GM11168 (cell line): ENCODE data around the gene MSX2.

Experiments used
- in situ Hi-C: fragments of 300-500 bp; cut with MboI; formaldehyde crosslinking; loops from one replicate; pipeline ENCODE4 v1.12.0; 2022; ENCODE audit warnings: low sequenced_read_pairs; ENCODE audit not compliant: unreplicated experiment

The MSX2 gene

DNA sequence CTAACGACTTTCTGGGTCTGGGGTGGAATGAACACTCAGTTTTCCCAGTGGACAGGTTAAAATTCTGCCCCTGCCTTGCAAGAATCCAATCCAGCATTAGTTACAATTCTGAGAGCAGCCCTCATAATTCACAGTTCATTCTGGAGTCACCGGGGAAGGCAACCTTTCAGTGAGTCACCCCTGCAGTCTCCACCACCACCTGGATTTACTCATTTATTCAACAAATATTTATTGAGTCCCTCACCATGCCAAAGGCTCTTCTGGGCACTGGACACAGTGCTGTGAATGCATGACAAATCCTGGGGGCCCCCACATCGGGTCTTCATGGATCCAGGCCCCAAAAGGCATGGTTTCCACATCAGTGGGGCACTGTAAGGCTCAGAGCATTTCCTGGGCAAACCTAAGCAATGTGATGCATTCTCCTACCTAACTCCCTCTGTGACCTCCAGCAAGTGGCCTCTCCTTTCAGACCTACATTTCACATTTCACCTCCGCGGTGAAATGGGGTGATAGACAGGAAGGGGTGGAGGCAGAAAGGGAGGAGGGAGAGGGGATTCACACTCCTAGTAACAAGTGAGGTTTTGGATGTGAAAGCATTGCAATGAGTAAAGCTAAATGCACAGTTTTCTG lies 6.4 kb upstream of the MSX2 start:
- in situ Hi-C loops, result no loop called here

DNA sequence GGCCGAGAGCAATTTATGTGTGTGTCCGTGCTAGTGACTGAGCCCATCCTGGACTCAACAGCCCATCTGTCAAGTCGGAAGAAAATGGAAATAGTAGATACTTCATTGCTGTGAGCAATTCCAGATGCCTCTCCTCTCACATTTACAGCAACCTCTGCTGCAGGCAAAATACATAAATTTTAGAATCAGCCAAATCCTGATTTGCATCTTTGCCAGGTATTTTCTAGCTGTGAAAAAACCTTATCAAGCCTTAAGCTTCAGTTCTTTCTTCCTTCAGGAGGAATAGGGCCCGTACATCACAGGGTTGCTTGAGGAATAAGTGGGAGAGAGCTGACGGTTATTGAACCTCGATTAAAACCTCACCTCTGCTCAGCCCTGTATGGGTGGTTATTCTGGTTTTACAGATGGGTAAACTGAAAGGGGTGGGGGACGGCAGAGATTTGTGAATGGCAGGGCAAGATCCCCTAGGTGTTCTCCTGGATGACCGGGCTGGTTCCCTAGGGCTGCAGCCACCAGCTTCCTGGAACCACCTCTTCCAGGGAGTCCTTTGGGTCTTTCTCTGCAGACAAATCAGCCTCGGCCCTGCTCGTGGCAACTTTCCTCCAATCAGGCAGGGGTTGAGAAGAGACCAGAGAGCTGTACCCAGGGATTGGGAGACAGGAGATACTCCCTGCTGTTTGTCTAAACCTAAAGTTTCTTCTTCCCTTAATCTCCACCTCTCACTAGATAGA lies 5.3 kb upstream of the MSX2 start:
- in situ Hi-C loops, result no loop called here

DNA sequence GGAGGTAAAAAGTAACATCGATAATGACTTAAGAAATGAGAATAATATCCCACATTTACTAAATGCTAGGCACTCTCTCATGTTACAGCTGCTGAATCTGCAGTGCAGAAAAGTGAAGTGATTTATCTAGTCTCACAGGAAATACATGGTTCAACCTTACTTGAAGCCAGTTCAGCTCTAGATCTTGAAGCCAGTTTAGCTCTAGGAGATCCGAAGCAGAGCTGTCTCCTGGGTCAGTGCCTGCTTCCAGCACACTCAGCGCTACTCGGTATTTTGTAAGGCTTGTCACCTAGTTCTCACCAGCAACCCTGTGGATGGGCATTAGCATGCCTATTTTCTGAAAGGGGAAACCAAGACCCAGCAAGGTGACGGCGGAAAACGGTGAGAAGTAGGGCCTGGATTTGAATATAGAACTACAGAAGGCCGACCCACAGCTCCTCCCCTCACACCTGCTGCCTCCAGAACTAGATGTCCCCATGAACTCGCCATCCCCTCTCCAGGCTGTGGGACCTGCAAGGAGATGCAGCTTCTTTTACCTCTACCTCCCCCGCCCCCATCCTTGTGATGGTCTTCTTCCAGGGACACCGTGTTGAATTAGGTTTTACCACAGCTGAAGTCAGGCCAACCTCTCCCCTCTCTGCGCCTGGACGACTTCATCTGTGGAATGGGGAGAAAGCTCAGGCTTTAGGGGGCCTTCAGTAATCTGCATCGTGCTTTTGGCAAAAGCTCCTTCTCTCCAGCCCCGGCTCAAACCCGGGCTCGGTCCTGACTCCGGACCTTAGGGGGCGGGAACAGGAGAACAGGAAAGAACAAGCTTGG lies 4.4 kb upstream of the MSX2 start:
- in situ Hi-C loops, result no loop called here

DNA sequence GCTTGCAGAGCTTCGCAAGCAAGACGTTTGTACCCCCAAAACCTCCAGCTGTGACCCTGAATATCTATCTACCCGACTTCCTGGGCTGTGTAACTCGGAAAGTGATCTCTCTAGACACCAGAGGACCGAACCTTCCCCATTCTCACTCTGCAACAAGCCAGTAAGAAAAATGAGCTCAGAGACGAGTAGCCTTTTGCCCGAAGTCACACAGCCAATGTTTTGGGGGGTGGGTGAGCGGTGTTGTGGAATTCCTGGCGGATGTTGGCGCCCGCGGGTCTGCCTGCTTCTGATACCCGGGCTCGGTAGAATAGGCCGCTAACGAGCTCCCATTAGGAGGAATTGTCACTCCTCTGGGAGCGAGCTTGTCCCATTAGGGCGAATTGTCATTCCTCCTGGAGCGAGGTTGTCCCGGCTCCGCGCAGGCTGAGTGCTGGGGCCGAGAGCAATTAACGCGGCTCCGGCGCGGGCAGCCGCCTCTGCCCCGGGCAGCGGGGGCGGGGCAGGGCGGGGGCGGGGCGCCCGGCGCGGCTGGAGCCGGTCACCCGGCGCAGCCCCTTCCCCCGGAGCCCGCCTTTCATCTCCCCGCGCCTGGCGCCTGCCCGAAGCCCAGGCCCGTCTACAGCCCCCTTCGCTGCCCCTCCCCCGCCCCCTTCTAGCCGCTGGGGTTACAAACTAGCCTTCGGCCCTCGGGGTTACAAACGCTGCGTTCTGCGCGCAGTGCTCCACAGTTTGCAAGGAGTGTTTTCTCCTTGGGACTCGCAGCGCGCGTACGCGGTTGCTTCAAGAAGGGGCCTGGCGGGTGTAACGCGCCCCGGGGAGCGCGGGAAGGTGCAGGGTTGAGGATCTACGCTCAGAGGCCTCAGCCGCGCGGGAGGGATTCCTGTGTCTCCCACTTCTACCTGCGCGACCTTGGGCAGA lies 3.5 kb upstream of the MSX2 start:
- in situ Hi-C loops, result no loop called here

DNA sequence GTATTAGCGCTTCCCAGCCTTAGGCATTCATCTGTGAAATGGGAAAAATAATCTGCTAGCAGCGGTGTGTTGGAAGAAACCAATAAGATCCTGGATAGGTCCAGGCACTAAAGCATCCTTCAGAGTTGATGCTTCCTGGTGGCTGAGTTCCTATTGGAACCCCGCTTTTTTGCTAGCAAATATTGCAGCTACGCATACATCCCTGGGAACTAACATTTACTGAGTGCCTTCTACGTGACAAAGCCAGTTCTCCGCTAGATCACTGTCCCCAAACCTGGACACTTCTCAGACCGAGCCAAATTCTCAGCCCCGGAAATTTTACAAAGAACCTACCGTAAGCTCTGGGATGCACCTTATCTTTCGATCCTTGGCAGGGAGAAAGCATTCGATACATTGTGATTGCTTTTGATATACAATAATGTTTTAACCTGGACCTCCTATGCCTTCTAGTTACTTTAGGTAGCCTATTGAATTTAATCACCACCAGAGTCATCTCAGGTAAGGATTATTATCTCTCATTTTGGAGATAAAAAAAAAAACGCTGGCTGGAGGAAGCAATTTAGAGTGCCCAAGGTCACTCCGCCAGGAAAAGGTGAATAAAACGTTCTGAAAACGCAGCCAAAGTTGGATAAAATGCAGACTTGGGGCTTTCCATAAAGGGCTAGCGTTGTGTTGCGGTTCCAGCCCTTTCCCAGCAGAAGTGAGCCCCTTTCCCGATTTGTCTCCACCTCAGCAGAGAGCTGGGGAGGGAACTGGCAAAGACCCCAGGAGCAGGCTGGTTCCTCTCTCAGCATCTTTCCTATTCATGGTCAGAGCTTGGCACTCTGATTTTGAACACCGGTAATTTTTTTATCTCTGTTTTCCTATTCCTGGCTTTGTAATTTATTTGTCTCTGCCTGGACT lies 2.6 kb upstream of the MSX2 start:
- in situ Hi-C loops, result no loop called here

DNA sequence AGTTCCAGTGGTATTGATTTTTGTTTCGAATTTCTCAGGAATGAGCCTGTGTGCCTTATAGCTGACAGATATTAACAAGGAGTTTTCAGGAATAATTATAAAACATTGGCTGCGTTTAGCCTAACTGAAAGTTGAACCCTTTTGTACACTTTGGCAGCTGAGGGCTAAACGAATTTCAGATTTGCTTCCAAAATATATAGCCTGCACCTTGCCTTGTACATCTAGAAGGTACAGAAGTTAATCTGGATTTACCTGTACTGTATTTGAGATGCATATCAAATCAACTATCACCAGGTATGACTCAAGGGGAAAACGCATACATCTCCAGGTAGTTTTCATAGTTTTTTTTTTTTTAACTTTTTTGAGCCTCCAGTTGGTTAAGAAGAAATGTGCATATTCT lies 1.9 kb upstream of the MSX2 start:
- in situ Hi-C loops, result no loop called here

DNA sequence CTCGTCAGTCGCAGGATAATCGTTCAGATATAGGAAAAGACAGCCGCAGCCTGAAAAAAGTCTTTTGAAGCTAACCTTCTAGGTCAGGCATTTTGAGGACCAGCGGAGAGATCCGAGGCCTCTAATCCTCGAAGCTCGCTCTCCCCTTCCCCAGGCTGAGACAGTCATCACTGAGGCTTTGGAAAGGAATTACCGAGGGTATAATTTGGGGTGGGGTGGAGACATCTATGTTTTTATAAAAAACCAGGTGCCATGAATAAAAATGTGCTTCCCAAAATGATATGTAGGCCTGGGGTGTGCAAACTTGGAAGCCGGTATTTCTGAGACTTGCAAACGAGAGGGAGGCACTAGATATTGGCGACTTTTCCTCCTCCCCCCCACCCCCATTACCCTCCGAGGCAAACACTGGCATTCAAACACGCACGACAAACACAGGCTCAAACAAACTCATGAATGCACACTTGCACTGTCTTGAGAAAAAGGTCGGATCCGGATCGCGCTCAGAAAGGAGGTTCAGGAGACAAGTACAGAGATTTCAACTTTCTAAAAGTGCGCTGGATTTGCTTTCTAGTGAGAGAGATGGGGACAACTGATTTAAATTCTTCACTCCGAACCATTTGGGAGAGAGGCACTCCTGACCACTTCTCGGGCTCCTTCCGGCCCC lies 935 bp upstream of the MSX2 start:
- in situ Hi-C loops, result no loop called here

DNA sequence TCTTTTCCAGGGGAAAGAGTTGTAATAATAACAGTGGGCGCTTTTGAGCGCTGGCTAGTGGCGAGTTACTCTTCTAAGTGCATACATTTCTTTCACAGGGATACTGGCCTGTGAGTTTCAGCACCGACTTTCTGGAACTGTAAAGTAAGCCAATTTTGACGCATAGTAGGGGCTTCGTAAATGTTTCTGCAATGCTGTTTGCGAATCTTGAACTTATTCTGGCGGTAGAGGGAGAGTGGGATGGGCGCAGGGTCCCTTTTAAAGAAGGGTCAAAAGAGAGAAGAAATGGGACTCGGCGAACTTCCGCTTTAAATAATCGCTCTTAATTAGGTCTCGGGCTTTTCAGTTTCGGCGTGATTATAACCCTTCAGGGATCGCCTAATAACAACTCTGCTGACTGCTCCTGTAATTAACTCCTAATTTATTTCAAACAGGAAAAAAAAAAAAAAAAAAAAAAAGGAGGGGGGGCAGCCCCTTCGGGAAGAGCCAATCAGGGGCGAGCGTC lies 351 bp upstream of the MSX2 start:
- in situ Hi-C loops, result no loop called here

DNA sequence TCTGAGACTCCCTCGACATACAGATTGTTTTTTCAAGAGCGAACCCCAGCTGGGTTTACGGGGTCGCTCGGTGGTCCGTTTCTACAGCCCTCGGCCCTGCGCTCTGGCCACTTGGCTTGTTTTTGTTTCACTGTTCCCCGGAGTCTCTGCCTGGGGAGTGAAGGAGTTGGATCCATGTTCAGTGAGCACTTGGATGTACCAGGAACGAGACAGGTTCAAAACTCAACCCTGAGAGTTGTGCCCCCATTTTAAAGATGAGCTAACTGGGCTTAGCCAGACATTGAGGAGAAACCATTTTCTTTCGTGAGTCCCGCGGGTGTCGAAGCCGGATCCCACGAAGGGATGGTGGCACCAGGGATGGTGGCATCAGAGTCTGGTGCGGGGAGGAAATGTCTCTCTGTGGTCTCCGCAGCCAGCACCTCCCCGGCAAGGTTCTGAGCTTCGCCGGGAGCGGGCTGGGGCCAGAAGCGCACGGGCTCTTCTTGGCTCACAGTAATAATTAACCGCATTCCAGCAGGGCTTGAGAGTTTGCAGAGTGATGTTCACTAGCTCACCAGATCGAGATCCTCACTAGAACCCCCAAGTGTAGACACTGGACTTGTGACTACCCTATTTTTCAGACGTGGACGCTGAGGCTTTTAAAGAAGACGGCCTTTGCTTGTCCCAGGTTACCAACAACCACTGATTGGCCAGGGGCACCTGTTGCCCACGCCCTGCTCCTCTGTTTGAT lies 1.0 kb downstream of the MSX2 start:
- in situ Hi-C loops, result no loop called here

DNA sequence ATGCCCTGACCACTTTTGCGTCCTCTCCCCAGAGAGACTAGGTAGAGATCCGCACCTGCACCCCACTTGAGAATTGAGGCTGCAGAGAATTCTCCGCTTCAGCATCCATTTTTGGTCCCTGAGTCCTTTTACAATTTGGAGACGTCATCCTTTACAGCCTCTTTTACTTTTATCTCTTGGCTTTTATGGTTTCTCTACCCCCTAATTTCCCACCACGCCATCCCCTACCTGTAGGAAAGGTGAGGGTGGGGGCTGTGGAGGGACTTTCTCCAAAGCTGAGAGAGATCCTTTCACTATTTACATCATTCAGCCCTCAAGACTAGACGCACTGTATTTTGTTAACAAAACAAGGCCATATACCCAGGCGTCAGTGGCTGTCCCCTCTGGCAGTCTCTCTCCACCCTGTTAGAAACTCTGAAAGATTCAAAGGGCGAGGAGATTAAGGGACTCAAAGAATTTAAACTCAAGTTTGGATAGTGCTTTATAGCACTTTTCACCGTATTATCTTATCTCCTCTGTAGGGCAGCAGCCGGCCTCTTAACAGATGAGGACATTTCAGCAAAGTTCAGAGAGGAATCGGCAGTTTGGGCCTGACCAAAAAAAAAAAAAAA lies 1.7 kb downstream of the MSX2 start:
- in situ Hi-C loops, result no loop called here

DNA sequence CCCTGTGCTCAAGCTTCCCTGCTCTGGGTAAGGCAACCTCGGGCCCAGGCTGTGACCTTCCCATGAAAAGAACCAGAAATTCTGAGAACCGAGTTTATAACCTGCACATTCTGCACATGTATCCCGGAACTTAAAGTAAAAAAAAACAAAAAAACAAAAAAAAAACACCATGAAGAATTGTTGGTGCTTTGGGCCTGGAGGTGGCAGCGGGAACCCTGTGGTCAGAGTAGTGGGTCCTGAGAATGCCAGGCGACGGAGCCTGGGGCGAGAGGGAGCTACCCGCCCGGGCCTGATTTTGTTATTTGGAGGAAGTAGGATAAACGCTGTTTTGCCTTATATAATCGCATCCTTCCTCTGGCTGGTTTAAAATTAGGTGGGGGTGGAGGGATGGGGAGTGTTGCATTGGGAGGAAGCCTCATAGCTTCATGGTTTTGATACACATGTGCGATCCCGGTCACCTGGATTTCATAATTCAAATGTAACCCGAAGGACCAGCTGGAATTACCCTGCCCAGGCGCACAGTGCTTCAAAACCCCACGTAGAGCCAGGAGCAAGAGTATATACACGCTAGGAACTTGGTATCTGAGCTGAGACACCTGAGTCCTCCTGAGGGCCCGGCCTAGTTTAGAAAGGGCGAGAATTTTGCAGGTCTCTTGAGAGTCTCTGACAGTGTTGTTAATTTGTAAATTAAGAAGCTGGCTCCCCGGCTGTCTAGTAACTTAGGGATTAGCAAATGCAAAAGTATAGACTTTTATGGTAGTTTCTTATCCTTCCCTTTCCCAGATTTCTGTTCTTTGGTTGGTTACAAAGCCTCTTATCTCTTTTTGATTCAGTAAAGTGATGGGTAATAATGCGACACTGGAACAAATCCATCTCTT lies 2.8 kb downstream of the MSX2 start:
- in situ Hi-C loops, result no loop called here

DNA sequence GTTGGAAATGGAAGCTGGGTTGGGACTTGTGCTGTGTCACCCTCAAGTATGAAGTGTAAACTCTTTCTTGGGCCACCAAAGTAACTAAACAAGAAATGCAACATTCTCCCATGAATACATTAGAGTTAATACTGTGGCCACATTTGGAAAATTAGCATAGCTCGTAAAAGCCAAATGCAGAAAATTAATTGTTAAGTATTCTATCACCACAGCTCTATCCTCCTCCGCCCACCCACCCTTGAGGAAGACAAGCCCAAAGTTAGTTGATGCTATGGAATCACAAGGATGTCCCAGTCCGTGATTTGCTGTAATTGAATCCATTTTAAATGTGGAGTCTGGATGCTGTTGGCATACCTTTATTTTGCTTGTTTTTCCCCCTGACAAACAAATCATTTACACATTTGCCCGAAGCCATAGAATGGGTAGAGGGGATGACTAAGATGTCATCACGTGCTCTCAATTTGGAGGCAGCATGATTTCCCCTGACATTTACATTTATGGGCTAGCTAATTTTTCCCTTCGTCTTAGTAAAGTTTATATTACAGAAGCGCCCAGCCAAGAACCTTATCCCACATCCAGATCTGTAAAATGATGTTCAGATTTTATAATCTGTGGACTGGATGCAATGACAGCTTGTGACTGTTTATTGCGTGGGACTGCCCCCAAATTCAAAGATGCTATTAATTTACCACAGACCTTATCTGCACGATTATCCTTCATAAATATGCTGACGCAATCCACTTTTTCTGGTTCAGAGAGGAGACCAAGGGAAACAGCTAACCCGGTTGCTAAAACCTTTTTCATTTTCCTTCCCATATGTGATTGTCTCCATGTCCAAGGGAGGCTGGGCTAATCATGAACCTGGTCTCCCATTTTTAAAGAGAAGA lies 3.7 kb downstream of the MSX2 start:
- in situ Hi-C loops, result no loop called here

DNA sequence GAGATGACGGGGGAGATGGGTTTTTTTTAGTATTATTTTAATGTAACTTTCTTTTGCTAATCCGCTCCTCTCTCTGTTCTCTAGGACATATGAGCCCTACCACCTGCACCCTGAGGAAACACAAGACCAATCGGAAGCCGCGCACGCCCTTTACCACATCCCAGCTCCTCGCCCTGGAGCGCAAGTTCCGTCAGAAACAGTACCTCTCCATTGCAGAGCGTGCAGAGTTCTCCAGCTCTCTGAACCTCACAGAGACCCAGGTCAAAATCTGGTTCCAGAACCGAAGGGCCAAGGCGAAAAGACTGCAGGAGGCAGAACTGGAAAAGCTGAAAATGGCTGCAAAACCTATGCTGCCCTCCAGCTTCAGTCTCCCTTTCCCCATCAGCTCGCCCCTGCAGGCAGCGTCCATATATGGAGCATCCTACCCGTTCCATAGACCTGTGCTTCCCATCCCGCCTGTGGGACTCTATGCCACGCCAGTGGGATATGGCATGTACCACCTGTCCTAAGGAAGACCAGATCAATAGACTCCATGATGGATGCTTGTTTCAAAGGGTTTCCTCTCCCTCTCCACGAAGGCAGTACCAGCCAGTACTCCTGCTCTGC lies 4.8 kb downstream of the MSX2 start:
- in situ Hi-C loops, result no loop called here

DNA sequence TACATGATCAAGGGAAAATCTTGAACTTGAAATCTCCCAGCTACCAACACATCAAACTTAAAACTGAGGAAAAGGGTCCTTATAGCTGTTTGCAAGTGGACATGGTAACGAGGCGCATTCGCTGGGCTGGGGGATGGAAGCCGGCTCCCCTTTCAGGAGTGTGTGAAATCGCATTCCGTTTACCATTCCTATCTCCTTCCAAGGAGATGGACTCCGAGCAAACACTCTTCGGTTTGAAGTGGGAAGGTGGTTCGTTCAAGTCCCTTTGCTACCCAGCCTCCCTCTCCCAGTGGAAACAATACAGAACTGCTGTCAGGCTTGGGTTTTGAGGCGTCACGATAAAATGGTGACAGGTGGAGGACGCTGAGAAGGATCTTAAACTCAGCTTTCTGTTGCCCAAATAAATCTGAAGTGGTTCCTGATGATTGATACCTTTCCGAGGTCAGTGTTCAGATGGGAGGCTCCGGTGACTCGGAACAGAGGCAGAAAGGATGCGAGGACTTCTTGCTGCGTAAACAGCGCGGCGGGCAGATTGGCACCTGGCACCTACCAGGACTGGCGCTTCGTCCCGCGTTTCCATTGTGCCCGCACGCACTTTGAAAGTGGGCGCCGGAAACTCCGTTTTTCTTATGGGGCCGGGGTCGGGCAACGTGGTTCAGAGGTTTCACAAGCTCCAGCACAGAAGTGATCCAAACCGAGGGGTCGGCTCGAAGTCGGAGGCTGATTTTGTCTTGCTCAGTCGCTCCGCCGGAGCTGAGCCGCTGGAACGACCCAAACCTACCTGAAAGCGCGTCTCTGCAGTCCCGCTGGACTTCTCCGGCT lies 7.0 kb downstream of the MSX2 start:
- in situ Hi-C loops, result no loop called here
